HL-60 (cell line): ENCODE results near the gene MAP4K5.

Experiments
- CTCF ChIP-seq: IDR thresholded peaks from one replicate; pipeline ENCODE4 v1.5.1; 2011; ENCODE audit warnings: low read length, control low read depth, inconsistent platforms; ENCODE audit not compliant: insufficient read depth
- GABPA ChIP-seq: IDR thresholded peaks from 2 replicates; pipeline ENCODE4 v1.6.1; 2012; ENCODE audit warnings: low read depth
- POLR2AphosphoS5 ChIP-seq: IDR thresholded peaks from 2 replicates; pipeline ENCODE4 v1.6.1; 2012; ENCODE audit warnings: low read depth
- REST ChIP-seq: IDR thresholded peaks from 2 replicates; pipeline ENCODE4 v1.6.1; 2012; ENCODE audit warnings: low read depth; ENCODE audit not compliant: insufficient replicate concordance
- SPI1 ChIP-seq: IDR thresholded peaks from 2 replicates; pipeline ENCODE4 v1.6.1; 2012; ENCODE audit warnings: low read depth, mild to moderate bottlenecking, borderline replicate concordance

GRCh38 chr14:50542941-50543418 is 10.6 kb upstream of the MAP4K5 start:
- TF ChIP-seq CTCF, result no peak
- no peak for TF ChIP-seq POLR2AphosphoS5
- TF ChIP-seq REST, result no peak
- TF ChIP-seq SPI1, result no peak; the same call in 1 of the 2 replicates
- TF ChIP-seq GABPA, result no peak
